HEK293 (cell line): ENCODE results near the gene HNRNPM.

Experiments used
- CTCF ChIA-PET: fragments of 350-600 bp; formaldehyde crosslinking; extraction: SDS; loops from one replicate; lab custom pipeline; 2021; ENCODE audit warnings: antibody characterized with exemption; lab: Yijun Ruan, JAX
- POLR2A ChIA-PET: fragments of 300-600 bp; formaldehyde crosslinking; extraction: SDS; loops from one replicate; lab custom pipeline; 2020; ENCODE audit warnings: antibody characterized with exemption, inconsistent platforms; lab: Yijun Ruan, JAX
- H3K27ac ChIP-seq: fragments of 200-500 bp; sonication (Bioruptor generic); 2 replicates; pipeline ENCODE4 v1.5.1; 2014; ENCODE audit warnings: low read depth, low read length, control low read depth, inconsistent platforms; ENCODE audit errors: extremely low read depth
- H3K36me3 ChIP-seq, 2 experiments: fragments of 200-500 bp in 1 of 2; sonication (Bioruptor generic) in 1 of 2; 1 replicate in 1 of 2; 2 replicates in 1 of 2; pipeline ENCODE4 v1.5.1; 2014 to 2017; ENCODE audit warnings: inconsistent platforms in 2 of 2, low read length in 2 of 2; ENCODE audit not compliant: control insufficient read depth in 2 of 2, insufficient read depth in 1 of 2
- H3K4me1 ChIP-seq: fragments of 200-500 bp; sonication (Bioruptor generic); 2 replicates; pipeline ENCODE4 v1.5.1; 2014; ENCODE audit warnings: mild to moderate bottlenecking, low read length, inconsistent platforms; ENCODE audit not compliant: control insufficient read depth, insufficient read depth
- H3K4me3 ChIP-seq: 2 replicates; pipeline ENCODE4 v1.5.1; 2011; ENCODE audit warnings: low read depth, mild to moderate bottlenecking, control low read depth, low read length, moderate library complexity
- H3K9me3 ChIP-seq: fragments of 200-500 bp; sonication (Bioruptor generic); 2 replicates; pipeline ENCODE4 v1.5.1; 2014; ENCODE audit warnings: low read depth, low read length, inconsistent platforms; ENCODE audit not compliant: control insufficient read depth, insufficient read depth
- BCL11B ChIP-seq: fragments of 450-650 bp; formaldehyde crosslinking; IDR thresholded peaks from 2 replicates; pipeline ENCODE4 v1.5.1; 2016; ENCODE audit warnings: low read depth, missing biosample characterization, missing genetic modification characterization
- BCL6B ChIP-seq: fragments of 450-650 bp; formaldehyde crosslinking; IDR thresholded peaks from 2 replicates; pipeline ENCODE4 v1.5.1; 2017; ENCODE audit warnings: missing biosample characterization, missing genetic modification characterization
- EGR2 ChIP-seq: fragments of 450-650 bp; formaldehyde crosslinking; IDR thresholded peaks from 2 replicates; pipeline ENCODE4 v1.5.1; 2016; ENCODE audit warnings: low read depth, missing biosample characterization, missing genetic modification characterization
- ELK4 ChIP-seq: IDR thresholded peaks from 2 replicates; pipeline ENCODE4 v1.6.1; 2011; ENCODE audit warnings: mild to moderate bottlenecking, low read depth, low read length, borderline replicate concordance
- GLIS2 ChIP-seq: fragments of 450-650 bp; formaldehyde crosslinking; IDR thresholded peaks from 2 replicates; pipeline ENCODE4 v1.5.1; 2016; ENCODE audit warnings: missing biosample characterization, missing genetic modification characterization
- HOXA7 ChIP-seq: sonication (generic); formaldehyde crosslinking; IDR thresholded peaks from 2 replicates; pipeline ENCODE4 v1.8.1; 2022; ENCODE audit warnings: missing genetic modification reagents, borderline replicate concordance
- KLF8 ChIP-seq: fragments of 450-650 bp; formaldehyde crosslinking; IDR thresholded peaks from 2 replicates; pipeline ENCODE4 v1.5.1; 2016; ENCODE audit warnings: missing biosample characterization, missing genetic modification characterization
- PRDM1 ChIP-seq: fragments of 450-650 bp; formaldehyde crosslinking; IDR thresholded peaks from 2 replicates; pipeline ENCODE4; 2016; ENCODE audit warnings: missing biosample characterization, missing genetic modification characterization
- RBAK ChIP-seq: fragments of 450-650 bp; formaldehyde crosslinking; IDR thresholded peaks from 2 replicates; pipeline ENCODE4 v1.5.1; 2016; ENCODE audit warnings: missing biosample characterization, missing genetic modification characterization
- SETDB1 ChIP-seq: IDR thresholded peaks from one replicate; pipeline ENCODE4 v1.6.1; 2017; ENCODE audit warnings: mild to moderate bottlenecking, low read length, moderate library complexity, mixed read lengths; ENCODE audit not compliant: insufficient read length
- ZFHX2 ChIP-seq: fragments of 450-650 bp; formaldehyde crosslinking; conservative IDR thresholded peaks from 2 replicates; pipeline ENCODE4 v1.5.1; 2016; ENCODE audit warnings: missing biosample characterization, missing genetic modification characterization
- ZIC2 ChIP-seq: fragments of 450-650 bp; formaldehyde crosslinking; IDR thresholded peaks from 2 replicates; pipeline ENCODE4 v1.5.1; 2016; ENCODE audit warnings: missing biosample characterization, missing genetic modification characterization
- ZNF146 ChIP-seq: fragments of 450-650 bp; formaldehyde crosslinking; IDR thresholded peaks from 2 replicates; pipeline ENCODE4 v1.5.1; 2016; ENCODE audit warnings: missing biosample characterization, missing genetic modification characterization
- ZNF221 ChIP-seq: fragments of 450-650 bp; formaldehyde crosslinking; IDR thresholded peaks from 2 replicates; pipeline ENCODE4 v1.5.1; 2017; ENCODE audit warnings: missing biosample characterization, missing genetic modification characterization, borderline replicate concordance
- ZNF248 ChIP-seq: fragments of 450-650 bp; formaldehyde crosslinking; IDR thresholded peaks from 2 replicates; pipeline ENCODE4 v1.5.1; 2017; ENCODE audit warnings: missing biosample characterization, missing genetic modification characterization
- ZNF26 ChIP-seq: fragments of 450-650 bp; formaldehyde crosslinking; IDR thresholded peaks from 2 replicates; pipeline ENCODE4 v1.5.1; 2016; ENCODE audit warnings: missing biosample characterization, missing genetic modification characterization
- ZNF311 ChIP-seq: fragments of 450-650 bp; formaldehyde crosslinking; IDR thresholded peaks from 2 replicates; pipeline ENCODE4 v1.5.1; 2017; ENCODE audit warnings: missing biosample characterization, missing genetic modification characterization, borderline replicate concordance
- ZNF398 ChIP-seq: fragments of 450-650 bp; formaldehyde crosslinking; IDR thresholded peaks from 2 replicates; pipeline ENCODE4 v1.5.1; 2017; ENCODE audit warnings: missing biosample characterization, missing genetic modification characterization
- ZNF433 ChIP-seq: fragments of 450-650 bp; formaldehyde crosslinking; IDR thresholded peaks from 2 replicates; pipeline ENCODE4 v1.5.1; 2016; ENCODE audit warnings: missing biosample characterization, missing genetic modification characterization, low read depth
- ZNF510 ChIP-seq: fragments of 450-650 bp; formaldehyde crosslinking; IDR thresholded peaks from 2 replicates; pipeline ENCODE4 v1.5.1; 2018; ENCODE audit warnings: mild to moderate bottlenecking, missing genetic modification characterization, missing biosample characterization; ENCODE audit not compliant: insufficient replicate concordance
- ZNF514 ChIP-seq: fragments of 450-650 bp; formaldehyde crosslinking; IDR thresholded peaks from 2 replicates; pipeline ENCODE4 v1.5.1; 2016; ENCODE audit warnings: missing biosample characterization, missing genetic modification characterization
- ZNF549 ChIP-seq: fragments of 450-650 bp; IDR thresholded peaks from 2 replicates; pipeline ENCODE4 v1.5.1; 2018; ENCODE audit warnings: missing biosample characterization, missing genetic modification characterization, mild to moderate bottlenecking, inconsistent platforms, moderate library complexity
- ZNF555 ChIP-seq: fragments of 450-650 bp; formaldehyde crosslinking; conservative IDR thresholded peaks from 2 replicates; pipeline ENCODE4 v1.5.1; 2017; ENCODE audit warnings: missing biosample characterization, mild to moderate bottlenecking, missing genetic modification characterization, inconsistent platforms
- ZNF664 ChIP-seq: fragments of 450-650 bp; formaldehyde crosslinking; IDR thresholded peaks from 2 replicates; pipeline ENCODE4 v1.5.1; 2016; ENCODE audit warnings: missing biosample characterization, missing genetic modification characterization
- ZNF701 ChIP-seq: fragments of 450-650 bp; formaldehyde crosslinking; IDR thresholded peaks from 2 replicates; pipeline ENCODE4 v1.5.1; 2016; ENCODE audit warnings: missing biosample characterization, missing genetic modification characterization
- ZNF707 ChIP-seq: fragments of 450-650 bp; formaldehyde crosslinking; IDR thresholded peaks from 2 replicates; pipeline ENCODE4 v1.5.1; 2016; ENCODE audit warnings: missing biosample characterization, missing genetic modification characterization
- ZSCAN5A ChIP-seq: fragments of 450-650 bp; formaldehyde crosslinking; IDR thresholded peaks from 2 replicates; pipeline ENCODE4 v1.5.1; 2016; ENCODE audit warnings: missing biosample characterization, missing genetic modification characterization

The HNRNPM gene

GRCh38 chr19:8397271-8397670 is 47.5 kb upstream of the HNRNPM start:
- H3K9me3 ChIP-seq: no peaks in the 10 kb centered on the region
- POLR2A ChIA-PET: interaction anchor here (0.9 to 1.0 kb wide), 2 partner anchors 40 to 47 kb away, joined by 3 read pairs; no protein-coding TSS in a partner anchor
- H3K27ac ChIP-seq: no peak overlapping the region
- no peaks in the 10 kb centered on the region for H3K4me1 ChIP-seq
- CTCF ChIA-PET: interaction anchor here (0.7 to 4.8 kb wide), 7 partner anchors 12 to 68 kb away, joined by 3 to 87 read pairs (median 4); partner anchors contain the start of gene MARCHF2
- TF ChIP-seq ZNF664 (tag by site-specific recombination) (no peak), ELK4 (no peak), SETDB1 (no peak), ZNF26 (tag by site-specific recombination) (no peak), ZNF221 (tag by site-specific recombination) (no peak), ZNF701 (tag by site-specific recombination) (no peak), ZNF398 (tag by site-specific recombination) (peak; percentile 70), ZNF311 (tag by site-specific recombination) (no peak), KLF8 (tag by site-specific recombination) (no peak), GLIS2 (tag by site-specific recombination) (no peak), ZSCAN5A (tag by site-specific recombination) (no peak), ZIC2 (tag by site-specific recombination) (0 out of 2 replicates have a peak, but pooled peaks have one; percentile 6), ZNF549 (tag by site-specific recombination) (no peak), ZNF146 (tag by site-specific recombination) (no peak), ZFHX2 (tag by site-specific recombination) (peak; percentile 98), EGR2 (peak; percentile 99), HOXA7 (no peak), ZNF248 (no peak), ZNF510 (tag by site-specific recombination) (no peak)
- H3K4me3 ChIP-seq: no peak overlapping the region
- peaks cover 0 to 17% of the 10 kb centered on the region in 2 experiments; a peak in 2 of 3 replicates for H3K36me3 ChIP-seq

- H3K9me3 ChIP-seq: no peaks in the 10 kb centered on the region
- no peak overlapping the region for H3K4me3 ChIP-seq
- ChIA-PET POLR2A (interaction anchor here (0.9 to 1.1 kb wide), 3 partner anchors 41 to 46 kb away, joined by 3 read pairs; no protein-coding TSS in a partner anchor), CTCF (interaction anchor here (0.6 to 4.8 kb wide), 10 partner anchors 11 to 1498 kb away, joined by 3 to 87 read pairs (median 4); partner anchors contain the start of gene MARCHF2)
- no peak overlapping the region for H3K27ac ChIP-seq
- H3K36me3 ChIP-seq: peaks cover 0 to 20% of the 10 kb centered on the region in 2 experiments; a peak in 2 of 3 replicates
- no peaks in the 10 kb centered on the region for H3K4me1 ChIP-seq
- TF ChIP-seq RBAK (tag by site-specific recombination) (no peak), ZNF549 (tag by site-specific recombination) (no peak), ZNF555 (no peak), BCL6B (tag by site-specific recombination) (no peak), ZNF514 (tag by site-specific recombination) (no peak), ZNF433 (tag by site-specific recombination) (no peak), BCL11B (no peak), ZNF707 (tag by site-specific recombination) (no peak), PRDM1 (tag by site-specific recombination) (no peak), ZNF26 (tag by site-specific recombination) (no peak)
Measured at GRCh38 chr19:8397746-8398310, 46.9 kb upstream of the HNRNPM start.
